HCT116 (cell line): ENCODE measurements around the gene TMEM38B. TPM values are rescaled to one million over a fixed set of nuclear protein-coding genes. Genes with fewer than 3 reads are reported as not detected.

Experiments used
- ATAC-seq: fragments of 200-7000 bp; cut with Tn5 transposase; 2 replicates; pipeline ENCODE4 v1.9.1; 2020; ENCODE audit warnings: mild to moderate bottlenecking, moderate library complexity
- BruUV-seq: library from RNA; stranded (reverse); fragments of 400-500 nt; replicated peaks from 2 replicates; lab custom pipeline; 2021; lab: Mats Ljungman, UMichigan
- CTCF ChIA-PET: fragments of 300-600 bp; sonication (Branson Sonifier 250); formaldehyde crosslinking; loops from one replicate; lab custom pipeline; 2021; ENCODE audit warnings: antibody characterized with exemption; lab: Charles Lee
- POLR2A ChIA-PET: fragments of 300-600, 350-600 bp; sonication (Branson Sonifier 250); formaldehyde crosslinking; loops from one replicate; lab custom pipeline; 2021; ENCODE audit warnings: antibody characterized with exemption; lab: Charles Lee
- RAD21 ChIA-PET, 2 experiments: fragments of 300-600 bp; sonication (Branson Sonifier 250); formaldehyde crosslinking; loops; one replicate each; lab custom pipeline; 2023; ENCODE audit warnings: low total read pairs in 2 of 2; ENCODE audit not compliant: uncharacterized antibody in 2 of 2, unreplicated experiment in 2 of 2, low non-redundant PET in 1 of 2; lab: Charles Lee
- DNase-seq: peaks from one replicate; pipeline ENCODE4 v3.0.0-alpha.2; 2010; ENCODE audit warnings: low read depth, low spot score
- H2AFZ ChIP-seq: fragments of 200-600 bp; shearing (Covaris generic), sonication (generic); 2 replicates; pipeline ENCODE4 v1.6.1; 2017; ENCODE audit warnings: low read depth, mixed run types, mixed read lengths, antibody characterized with exemption, low read length; ENCODE audit not compliant: poor library complexity, severe bottlenecking
- H3K27ac ChIP-seq: 2 replicates; pipeline ENCODE4 v1.5.1; 2012; ENCODE audit warnings: low read depth, low read length
- H3K27me3 ChIP-seq: fragments of 200-600 bp; sonication (generic); 2 replicates; pipeline ENCODE4 v1.6.1; 2016; ENCODE audit warnings: mixed run types, low read length, mixed read lengths; ENCODE audit not compliant: insufficient read depth
- H3K36me3 ChIP-seq, 2 experiments: fragments of 200-500 bp in 1 of 2; fragments of 200-600 bp in 1 of 2; sonication (Bioruptor generic) in 1 of 2; sonication (generic) in 1 of 2; 2 replicates each; pipeline versions ENCODE4 v1.5.1 to v1.6.1; 2014 to 2016; ENCODE audit warnings: low read length in 2 of 2, inconsistent platforms in 1 of 2, mixed read lengths in 1 of 2, mixed run types in 1 of 2; ENCODE audit not compliant: insufficient read depth in 2 of 2, control insufficient read depth in 1 of 2
- H3K4me1 ChIP-seq, 2 experiments: fragments of 200-600 bp in 1 of 2; sonication (generic) in 1 of 2; 2 replicates each; pipeline versions ENCODE4 v1.5.1 to v1.6.1; 2012 to 2017; ENCODE audit warnings: low read length in 2 of 2, inconsistent platforms in 1 of 2, mild to moderate bottlenecking in 1 of 2, mixed read lengths in 1 of 2, mixed run types in 1 of 2, moderate library complexity in 1 of 2; ENCODE audit not compliant: insufficient read depth in 2 of 2, control insufficient read depth in 1 of 2
- H3K4me2 ChIP-seq: fragments of 200-600 bp; sonication (generic); 2 replicates; pipeline ENCODE4 v1.6.1; 2017; ENCODE audit warnings: mixed run types, low read length, mixed read lengths
- H3K4me3 ChIP-seq, 2 experiments: fragments of 200-600 bp in 1 of 2; sonication (generic) in 1 of 2; replicated peaks in 1 of 2; 2 replicates each; pipeline ENCODE4 v1.5.1; 2011 to 2016; ENCODE audit warnings: low read length in 2 of 2, control low read depth in 1 of 2, low read depth in 1 of 2, mild to moderate bottlenecking in 1 of 2, mixed read lengths in 1 of 2, mixed run types in 1 of 2
- H3K79me2 ChIP-seq: fragments of 200-600 bp; sonication (generic); 2 replicates; pipeline ENCODE4 v1.6.1; 2017; ENCODE audit warnings: mild to moderate bottlenecking, mixed run types, low read length, moderate library complexity, mixed read lengths; ENCODE audit not compliant: insufficient read depth
- H3K9ac ChIP-seq: fragments of 200-600 bp; sonication (generic); 2 replicates; pipeline ENCODE4 v1.6.1; 2016; ENCODE audit warnings: low read length, mixed read lengths
- H3K9me2 ChIP-seq: fragments of 200-600 bp; sonication (generic), shearing (Covaris generic); 2 replicates; pipeline ENCODE4 v1.6.1; 2017; ENCODE audit warnings: mixed run types, mild to moderate bottlenecking, moderate library complexity; ENCODE audit not compliant: insufficient read depth
- H3K9me3 ChIP-seq, 2 experiments: fragments of 200-500 bp in 1 of 2; fragments of 200-600 bp in 1 of 2; sonication (Bioruptor generic) in 1 of 2; sonication (generic) in 1 of 2; 2 replicates each; pipeline ENCODE4 v1.6.1; 2014 to 2017; ENCODE audit warnings: low read length in 2 of 2, mixed read lengths in 2 of 2, inconsistent platforms in 1 of 2, low read depth in 1 of 2, mild to moderate bottlenecking in 1 of 2, mixed run types in 1 of 2, moderate library complexity in 1 of 2; ENCODE audit not compliant: control insufficient read depth in 1 of 2, insufficient read depth in 1 of 2
- H4K20me1 ChIP-seq: fragments of 200-600 bp; sonication (generic), shearing (Covaris generic); 2 replicates; pipeline ENCODE4 v1.6.1; 2017; ENCODE audit warnings: mixed run types, mild to moderate bottlenecking, moderate library complexity; ENCODE audit not compliant: insufficient read depth
- CBX3 ChIP-seq: IDR thresholded peaks from 2 replicates; pipeline ENCODE4 v1.6.1; 2012; ENCODE audit warnings: low read depth
- CEBPB ChIP-seq: IDR thresholded peaks from 2 replicates; pipeline ENCODE4 v1.6.1; 2012; ENCODE audit warnings: low read depth
- EGR1 ChIP-seq: IDR thresholded peaks from 2 replicates; pipeline ENCODE4 v1.6.1; 2012; ENCODE audit warnings: low read depth
- ELF1 ChIP-seq: IDR thresholded peaks from 2 replicates; pipeline ENCODE4 v1.6.1; 2012; ENCODE audit warnings: low read depth, borderline replicate concordance
- EZH2 ChIP-seq: fragments of 200-600 bp; sonication (generic); IDR thresholded peaks from 2 replicates; pipeline ENCODE4 v1.6.1; 2017; ENCODE audit warnings: antibody characterized with exemption, mixed run types
- POLR2A ChIP-seq: IDR thresholded peaks from 2 replicates; pipeline ENCODE4 v1.7.0; 2011; ENCODE audit warnings: borderline replicate concordance; ENCODE audit not compliant: insufficient read depth, insufficient read length; ENCODE audit errors: extremely low read depth
- RAD21 ChIP-seq: IDR thresholded peaks from 2 replicates; pipeline ENCODE4 v1.6.1; 2012; ENCODE audit warnings: low read depth, mild to moderate bottlenecking
- SIN3A ChIP-seq: IDR thresholded peaks from 2 replicates; pipeline ENCODE4 v1.6.1; 2012; ENCODE audit warnings: low read depth
- SP1 ChIP-seq: IDR thresholded peaks from 2 replicates; pipeline ENCODE4 v1.6.1; 2012; ENCODE audit warnings: low read depth
- SRF ChIP-seq: IDR thresholded peaks from 2 replicates; pipeline ENCODE4 v1.6.1; 2012; ENCODE audit warnings: low read depth
- TCF7L2 ChIP-seq: IDR thresholded peaks from 2 replicates; pipeline ENCODE4 v1.7.0; 2011; ENCODE audit warnings: borderline replicate concordance, inconsistent platforms; ENCODE audit not compliant: insufficient read depth, insufficient read length; ENCODE audit errors: extremely low read depth
- YY1 ChIP-seq: IDR thresholded peaks from 2 replicates; pipeline ENCODE4 v1.6.1; 2011; ENCODE audit warnings: low read length, low read depth, moderate library complexity, mild to moderate bottlenecking; ENCODE audit not compliant: insufficient replicate concordance; ENCODE audit errors: extremely low read depth
- ZFX ChIP-seq: fragments of 450-650 bp; IDR thresholded peaks from 2 replicates; pipeline ENCODE4 v1.6.1; 2017
- ZNF274 ChIP-seq: fragments of 200-500 bp; sonication (Bioruptor generic); IDR thresholded peaks from 2 replicates; pipeline ENCODE4 v1.6.1; 2014; ENCODE audit warnings: mild to moderate bottlenecking, low read depth, low read length, inconsistent platforms
- intact Hi-C: fragments of 100-400 bp; cut with micrococcal nuclease; formaldehyde crosslinking; loops from 2 replicates; pipeline ENCODE4 v1.10.0; 2022
- total RNA-seq: library from RNA; stranded (reverse); gene quantifications from one replicate; pipeline ENCODE4 v1.2.1, GENCODE V29; 2021; ENCODE audit not compliant: unreplicated experiment

TMEM38B gene
- total RNA-seq, 1 experiment from 2014 or later = 24.5 TPM

DNA sequence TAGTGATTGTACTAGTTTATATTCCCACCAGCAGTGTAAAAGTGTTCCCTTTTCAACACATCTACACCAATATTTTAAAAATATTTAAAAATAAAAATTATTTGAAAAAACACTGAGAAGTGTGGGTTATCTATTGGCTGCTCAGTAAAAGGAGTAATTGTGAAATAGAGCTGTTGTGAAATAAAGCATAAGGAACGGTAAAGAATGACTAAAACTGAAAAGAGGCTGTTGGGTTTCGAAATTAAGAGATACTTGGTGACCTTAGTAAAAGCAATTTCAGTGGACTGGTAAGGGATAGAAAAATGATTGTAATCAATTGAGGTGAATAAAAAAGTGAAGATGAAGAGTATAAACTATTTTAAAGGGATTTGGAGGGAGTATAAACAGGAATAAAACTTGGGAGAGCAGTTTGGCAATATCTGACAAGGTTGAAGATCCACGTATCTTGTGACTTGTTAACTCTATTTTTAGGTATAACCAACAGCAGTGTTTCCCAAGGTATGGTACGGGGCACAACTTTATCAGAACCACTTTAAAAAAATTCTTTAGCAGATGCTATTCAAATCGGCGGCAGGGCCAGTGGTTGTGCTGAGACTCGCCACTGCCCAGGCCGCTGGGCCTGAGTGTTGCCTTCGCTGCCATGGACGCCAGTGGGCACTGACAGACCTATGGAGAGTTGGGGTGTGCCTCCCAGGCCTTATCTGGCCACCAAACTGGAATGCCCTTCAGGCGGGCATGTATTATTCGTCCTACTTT lies 63.3 kb downstream of the TMEM38B start:
- intact Hi-C loops = no loop called here

DNA sequence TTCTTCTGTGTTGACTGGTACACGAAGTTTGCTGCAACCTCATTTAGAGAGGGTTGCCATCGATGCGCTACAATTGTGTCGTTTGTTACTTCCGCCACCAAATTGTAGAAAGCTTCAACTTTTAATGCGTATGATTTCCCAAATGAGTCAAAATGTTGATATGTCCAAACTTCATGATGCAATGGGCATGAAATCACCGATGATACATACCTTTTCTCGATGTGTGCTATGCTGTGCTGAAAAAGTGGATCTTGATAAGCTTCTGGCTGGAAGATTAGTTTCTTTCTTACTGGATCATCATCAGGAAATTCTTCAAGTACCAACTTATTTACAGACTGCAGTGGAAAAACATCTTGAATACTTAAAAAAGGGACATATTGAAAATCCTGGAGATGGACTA lies 65.7 kb downstream of the TMEM38B start:
- Histone ChIP-seq H3K9me2 (no peaks in the 10 kb centered on the region; the same call in 1 of the 2 replicates), H3K9ac (no peak overlapping the region), H2AFZ (no peak overlapping the region), H3K4me2 (no peak overlapping the region), H3K4me3 (no peak overlapping the region), H3K27ac (no peak overlapping the region), H3K4me1 (no peaks in the 10 kb centered on the region), H3K9me3 (no peaks in the 10 kb centered on the region), H4K20me1 (no peaks in the 10 kb centered on the region), H3K36me3 (no peaks in the 10 kb centered on the region), H3K79me2 (no peaks in the 10 kb centered on the region), H3K27me3 (no peaks in the 10 kb centered on the region)
- ATAC-seq = no peak
- ChIA-PET CTCF (interaction anchor here (0.8 kb wide), 1 partner anchor 82 kb away, joined by 3 read pairs; no protein-coding TSS in a partner anchor), POLR2A (no interaction called here), RAD21 (no interaction called here)
- intact Hi-C loops = no loop called here
- TF ChIP-seq ELF1 = no peak
- TF ChIP-seq ZNF274 = no peak
- TF ChIP-seq ZFX = no peak
- TF ChIP-seq YY1 = no peak
- TF ChIP-seq POLR2A = no peak
- TF ChIP-seq EZH2 = no peak
- no peak for TF ChIP-seq SRF
- no peak for TF ChIP-seq CEBPB
- BruUV-seq = no TSS peak
- peak; percentile 6 for DNase-seq

More for the DNA sequence above, 63.3 kb downstream of the TMEM38B start:
- no peaks in the 10 kb centered on the region for H4K20me1 ChIP-seq
- no TSS peak for BruUV-seq
- H3K9me3 ChIP-seq = no peaks in the 10 kb centered on the region
- no peaks in the 10 kb centered on the region for H3K36me3 ChIP-seq
- ATAC-seq (no peak), DNase-seq (no peak)
- ChIA-PET RAD21 (no interaction called here), POLR2A (no interaction called here), CTCF (no interaction called here)
- H2AFZ ChIP-seq = no peak overlapping the region
- H3K27ac ChIP-seq = no peak overlapping the region
- TF ChIP-seq TCF7L2 = no peak
- TF ChIP-seq EZH2 = no peak
- TF ChIP-seq SP1 = no peak
- TF ChIP-seq EGR1 = no peak
- TF ChIP-seq SRF = no peak
- no peak for TF ChIP-seq SIN3A
- TF ChIP-seq CEBPB = no peak
- TF ChIP-seq RAD21 = no peak
- TF ChIP-seq ZFX = no peak
- TF ChIP-seq ELF1 = no peak
- TF ChIP-seq POLR2A = no peak
- no peak for TF ChIP-seq CBX3
- no peak overlapping the region for H3K4me3 ChIP-seq
- no peaks in the 10 kb centered on the region for H3K79me2 ChIP-seq
- H3K27me3 ChIP-seq = no peaks in the 10 kb centered on the region
- no peaks in the 10 kb centered on the region; the same call in 1 of the 2 replicates for H3K9me2 ChIP-seq
- H3K4me1 ChIP-seq = no peaks in the 10 kb centered on the region
- no peak overlapping the region for H3K4me2 ChIP-seq
- H3K9ac ChIP-seq = no peak overlapping the region
